ENCODE results near the gene KANTR. TPM values are rescaled to one million over a fixed set of nuclear protein-coding genes. Genes with fewer than 3 reads are reported as not detected.
"Not testable (repeated sequence)": the region's sequence is repeated elsewhere in the genome, so short reads cannot be mapped to it uniquely, and the experiment has no call there.

Gene KANTR
- total RNA-seq, 1 donor from 2014 or later, result 5.0 TPM

- ATAC-seq, result no peak
- no peak for DNase-seq (ENCODE audit: low spot score)
These were observed 28.1 kb downstream of the KANTR start for GRCh38 chrX:53122013-53122412.

GRCh38 chrX:53125506-53125905 is 31.6 kb downstream of the KANTR start:
- DNase-seq (ENCODE audit: low spot score), result no peak
- no peak for ATAC-seq

- ATAC-seq (no peak), DNase-seq (ENCODE audit: low spot score) (no peak)
These were observed 32.4 kb downstream of the KANTR start for GRCh38 chrX:53126377-53126776.

GRCh38 chrX:53128097-53128749 is 34.3 kb downstream of the KANTR start:
- DNase-seq (ENCODE audit: low spot score) (no peak), ATAC-seq (no peak)

- ATAC-seq (no peak), DNase-seq (ENCODE audit: low spot score) (no peak)
These were observed 39.5 kb downstream of the KANTR start for GRCh38 chrX:53133400-53133799.

- ATAC-seq, result no peak
These were observed 41.6 kb downstream of the KANTR start for GRCh38 chrX:53135581-53135980.

GRCh38 chrX:53153581-53153980 is 59.6 kb downstream of the KANTR start:
- no peak for DNase-seq (ENCODE audit: low spot score)
- ATAC-seq, result no peak

More at GRCh38 chrX:53135581-53135980, 41.6 kb downstream of the KANTR start:
- DNase-seq (ENCODE audit: low spot score), result no peak

- DNase-seq (ENCODE audit: low spot score) (no peak), ATAC-seq (no peak)
These were observed 61.7 kb downstream of the KANTR start for GRCh38 chrX:53155512-53156206.

- no peak for ATAC-seq
These were observed 62.3 kb downstream of the KANTR start for GRCh38 chrX:53156207-53156596.

GRCh38 chrX:53159184-53159583 is 65.2 kb downstream of the KANTR start:
- ATAC-seq (no peak), DNase-seq (ENCODE audit: low spot score) (no peak)

More at GRCh38 chrX:53156207-53156596, 62.3 kb downstream of the KANTR start:
- DNase-seq (ENCODE audit: low spot score), result no peak

GRCh38 chrX:53160297-53160983 is 66.5 kb downstream of the KANTR start:
- DNase-seq (ENCODE audit: low spot score) (no peak), ATAC-seq (no peak)

- DNase-seq (ENCODE audit: low spot score), result no peak
- no peak for ATAC-seq
These were observed 69.5 kb downstream of the KANTR start for GRCh38 chrX:53163436-53163835.

- not testable (repeated sequence) for ATAC-seq; DNase-seq (ENCODE audit: low spot score)
These were observed 70.6 kb downstream of the KANTR start for GRCh38 chrX:53164566-53164965.

GRCh38 chrX:53166103-53166502 is 72.2 kb downstream of the KANTR start:
- no peak for ATAC-seq
- DNase-seq (ENCODE audit: low spot score), result no peak

- DNase-seq (ENCODE audit: low spot score) (no peak), ATAC-seq (no peak)
These were observed 77.4 kb downstream of the KANTR start for GRCh38 chrX:53171356-53171755.

Other genes starting within 250 kb of the KANTR start
- gene XAGE3, start 226.1 kb upstream of the KANTR start, total RNA-seq, result not detected
- 5.2 TPM for gene FAM156B, start 196.8 kb upstream of the KANTR start, total RNA-seq
- gene FAM156A, start 135.6 kb upstream of the KANTR start, total RNA-seq, result 8.7 TPM
- gene GPR173, start 45.4 kb upstream of the KANTR start, total RNA-seq, result 0.23 TPM
- gene TSPYL2, start 11.8 kb upstream of the KANTR start, total RNA-seq, result 4.8 TPM
- gene KDM5C, start 131.1 kb downstream of the KANTR start, total RNA-seq, result 34.1 TPM
- gene IQSEC2, start 187.4 kb downstream of the KANTR start, total RNA-seq, result 2.5 TPM